GM12878 (cell line): ENCODE results near the gene SOX5. TPM values are rescaled to one million over a fixed set of nuclear protein-coding genes. Genes with fewer than 3 reads are reported as not detected.

Source experiments
- ATAC-seq: fragments of 200-7000 bp; cut with Tn5 transposase; 3 replicates; pipeline ENCODE4 v1.9.1; 2020; ENCODE audit warnings: mild to moderate bottlenecking, moderate library complexity
- BruUV-seq: library from RNA; stranded (reverse); fragments of 400-500 nt; replicated peaks from 2 replicates; lab custom pipeline; 2021; lab: Mats Ljungman, UMichigan
- CTCF ChIA-PET: fragments of 300-600 bp; sonication (Branson Sonifier 250); formaldehyde crosslinking; extraction: SDS; loops from one replicate; lab custom pipeline; 2021; ENCODE audit warnings: inconsistent platforms; lab: Yijun Ruan, JAX
- POLR2A ChIA-PET: fragments of 350-600 bp; formaldehyde crosslinking; extraction: SDS; loops from one replicate; lab custom pipeline; 2021; ENCODE audit warnings: inconsistent platforms; lab: Charles Lee
- RAD21 ChIA-PET: fragments of 300-600 bp; sonication (Branson Sonifier 250); formaldehyde crosslinking; loops from one replicate; lab custom pipeline; 2023; ENCODE audit warnings: antibody characterized with exemption; ENCODE audit not compliant: unreplicated experiment; lab: Charles Lee
- SMC1A ChIA-PET: fragments of 300-600 bp; sonication (Branson Sonifier 250); formaldehyde crosslinking; loops from one replicate; lab custom pipeline; 2023; ENCODE audit not compliant: unreplicated experiment, uncharacterized antibody; lab: Charles Lee
- DNase-seq: peaks from one replicate; pipeline ENCODE4 v3.0.0-alpha.2; 2011; ENCODE audit warnings: low read depth, low spot score
- FAIRE-seq: peaks from 3 replicates; lab custom pipeline; 2011; peaks lifted over from hg19 to GRCh38; lab: Jason Lieb, UNC
- H2AFZ ChIP-seq: 2 replicates; pipeline ENCODE4 v1.6.0; 2011; ENCODE audit warnings: low read depth, low read length, control low read depth; ENCODE audit not compliant: control insufficient read depth
- H3K27ac ChIP-seq: 2 replicates; pipeline ENCODE4 v1.5.1; 2011; ENCODE audit warnings: control low read depth; ENCODE audit not compliant: control insufficient read depth, insufficient read depth
- H3K27me3 ChIP-seq, 2 experiments: replicated peaks in 1 of 2; 2 replicates each; pipeline versions ENCODE4 v1.6.0 to v1.6.1; 2011; ENCODE audit warnings: low read length in 1 of 2; ENCODE audit not compliant: control insufficient read depth in 2 of 2, insufficient read depth in 2 of 2
- H3K36me3 ChIP-seq, 2 experiments: 2 replicates each; pipeline ENCODE4 v1.5.1; 2011; ENCODE audit warnings: low read length in 1 of 2; ENCODE audit not compliant: control insufficient read depth in 2 of 2, insufficient read depth in 2 of 2
- H3K4me1 ChIP-seq: 2 replicates; pipeline ENCODE4 v1.6.1; 2011; ENCODE audit warnings: mild to moderate bottlenecking, low read length, moderate library complexity, mixed read lengths; ENCODE audit not compliant: control insufficient read depth, insufficient read depth
- H3K4me2 ChIP-seq: 2 replicates; pipeline ENCODE4 v1.6.0; 2011; ENCODE audit warnings: control low read depth; ENCODE audit not compliant: control insufficient read depth, insufficient read depth
- H3K4me3 ChIP-seq: fragments of 200-600 bp; sonication (generic); 2 replicates; pipeline ENCODE4 v1.5.1; 2016
- H3K79me2 ChIP-seq: 2 replicates; pipeline ENCODE4 v1.6.0; 2011; ENCODE audit warnings: low read length; ENCODE audit not compliant: control insufficient read depth, insufficient read depth
- H3K9ac ChIP-seq: 2 replicates; pipeline ENCODE4 v1.8.0; 2011; ENCODE audit warnings: low read length, control low read depth, mixed read lengths; ENCODE audit not compliant: control insufficient read depth, insufficient read depth
- H3K9me3 ChIP-seq: replicated peaks from 3 replicates; pipeline ENCODE4 v1.5.1; 2011; ENCODE audit warnings: mild to moderate bottlenecking, low read length; ENCODE audit not compliant: control insufficient read depth, insufficient read depth
- H4K20me1 ChIP-seq: 2 replicates; pipeline ENCODE4 v1.6.0; 2011; ENCODE audit not compliant: control insufficient read depth, insufficient read depth
- BMI1 ChIP-seq: fragments of 450-650 bp; IDR thresholded peaks from 2 replicates; pipeline ENCODE4 v1.6.1; 2016; ENCODE audit warnings: mild to moderate bottlenecking, moderate library complexity, borderline replicate concordance
- CEBPB ChIP-seq, 2 experiments: fragments of 150-350 bp in 1 of 2; IDR thresholded peaks; 2 replicates each; pipeline ENCODE4 v1.6.1; 2012 to 2014; ENCODE audit warnings: low read depth in 2 of 2, low read length in 2 of 2, borderline replicate concordance in 1 of 2, inconsistent platforms in 1 of 2
- LARP7 ChIP-seq: fragments of 450-650 bp; IDR thresholded peaks from 2 replicates; pipeline ENCODE4 v1.6.1; 2017; ENCODE audit warnings: mild to moderate bottlenecking
- MEF2A ChIP-seq: IDR thresholded peaks from 2 replicates; pipeline ENCODE4 v1.6.1; 2011; ENCODE audit warnings: low read depth, mild to moderate bottlenecking, low read length, moderate library complexity; ENCODE audit not compliant: insufficient read depth
- NFYA ChIP-seq: IDR thresholded peaks from 2 replicates; pipeline ENCODE4 v1.6.1; 2011; ENCODE audit warnings: low read depth, mild to moderate bottlenecking, low read length, improper control_type of control experiment, borderline replicate concordance
- PAX5 ChIP-seq: IDR thresholded peaks from 2 replicates; pipeline ENCODE4 v1.6.1; 2011; ENCODE audit warnings: low read depth, low read length, borderline replicate concordance
- RFX5 ChIP-seq: IDR thresholded peaks from 2 replicates; pipeline ENCODE4 v1.6.1; 2011; ENCODE audit warnings: low read depth, low read length, improper control_type of control experiment
- SUZ12 ChIP-seq: fragments of 200-600 bp; sonication (generic); IDR thresholded peaks from one replicate; pipeline ENCODE4 v1.6.1; 2018; ENCODE audit warnings: antibody characterized with exemption, mild to moderate bottlenecking; ENCODE audit not compliant: unreplicated experiment
- TARDBP ChIP-seq: IDR thresholded peaks from 2 replicates; pipeline ENCODE4 v1.6.1; 2016; ENCODE audit warnings: borderline replicate concordance
- WGBS: methylation state at CpG from one replicate; pipeline ENCODE4 v1.1.6; 2016; ENCODE audit warnings: low lambda C conversion rate; ENCODE audit not compliant: insufficient replicate concordance, insufficient coverage; ENCODE audit errors: missing lambda C conversion rate; 5-methylcytosine and 5-hydroxymethylcytosine counted together
- in situ Hi-C: fragments of 300-500 bp; cut with MboI; formaldehyde crosslinking; loops from 9 replicates; pipeline ENCODE4 v1.14.3; 2018; ENCODE audit warnings: mixed read lengths
- intact Hi-C: fragments of 100-400 bp; cut with micrococcal nuclease; formaldehyde crosslinking; loops from one replicate; pipeline ENCODE4 v1.14.2; 2022; ENCODE audit not compliant: unreplicated experiment
- polyA plus RNA-seq, 11 experiments: library from polyadenylated mRNA; depleted of rRNA in 4 of 11; unstranded in 6 of 11; stranded (reverse) in 5 of 11; fragments of >200 nt; fragmentation: Nextera tagmentation in 4 of 11; fragmentation: Illumina TruSeq in 1 of 11; extraction: Ambion mirVana in 4 of 11; extraction: Trizol in 1 of 11; gene quantifications; 1 replicate in 1 of 11; 2 replicates in 10 of 11; pipeline versions ENCODE4 v1.2.1 to v1.2.3, GENCODE V29; 2011 to 2016; ENCODE audit warnings: inconsistent platforms in 2 of 11, missing spikeins in 2 of 11, low read depth in 1 of 11
- total RNA-seq, 4 experiments: library from RNA; depleted of rRNA in 3 of 4; stranded (reverse); fragments of >200 nt in 3 of 4; fragmentation: Illumina TruSeq in 1 of 4; extraction: Trizol in 1 of 4; gene quantifications; 2 replicates each; pipeline versions ENCODE4 v1.2.1 to v1.2.3, GENCODE V29; 2013 to 2021
- TF ChIP-seq, protein P1 (sequence below): IDR thresholded peaks from 2 replicates; pipeline ENCODE4 v1.6.1; 2012; ENCODE audit warnings: low read depth, low read length, improper control_type of control experiment
- TF ChIP-seq, protein P2 (sequence below): fragments of 450-650 bp; IDR thresholded peaks from 2 replicates; pipeline ENCODE4 v1.6.1; 2014; ENCODE audit warnings: mild to moderate bottlenecking
- TF ChIP-seq, protein P3 (sequence below): fragments of 450-650 bp; IDR thresholded peaks from 2 replicates; pipeline ENCODE4 v1.6.1; 2017; ENCODE audit warnings: mild to moderate bottlenecking, moderate library complexity

Gene SOX5
- total and polyA plus RNA-seq, 10 of the 15 experiments (the other 5 are each of a cell fraction or from before 2014, with no cell fraction given) = 0.08 to 1.0 (median 0.24) TPM

DNA sequence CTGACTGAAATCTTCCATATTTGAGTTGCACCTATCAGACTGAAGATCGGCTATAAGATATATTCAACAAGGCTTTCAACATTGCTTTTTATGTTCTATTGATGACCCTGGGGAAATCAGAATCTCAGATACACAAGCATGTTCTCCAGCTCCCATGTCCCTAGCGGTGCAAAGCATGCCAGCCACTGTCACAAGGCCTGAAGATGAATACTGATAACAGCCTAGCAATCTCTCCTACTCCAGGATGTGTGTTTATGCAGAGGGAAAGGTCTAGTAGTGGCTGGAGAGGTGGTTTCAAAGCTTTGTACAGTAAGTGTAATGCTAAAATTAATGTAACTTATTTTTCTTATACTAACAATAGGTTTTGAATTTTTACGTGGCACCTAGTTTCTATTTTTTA, 64.6 kb downstream of the SOX5 start (continued):
- TF ChIP-seq NFYA (no peak), BMI1 (no peak)

DNA sequence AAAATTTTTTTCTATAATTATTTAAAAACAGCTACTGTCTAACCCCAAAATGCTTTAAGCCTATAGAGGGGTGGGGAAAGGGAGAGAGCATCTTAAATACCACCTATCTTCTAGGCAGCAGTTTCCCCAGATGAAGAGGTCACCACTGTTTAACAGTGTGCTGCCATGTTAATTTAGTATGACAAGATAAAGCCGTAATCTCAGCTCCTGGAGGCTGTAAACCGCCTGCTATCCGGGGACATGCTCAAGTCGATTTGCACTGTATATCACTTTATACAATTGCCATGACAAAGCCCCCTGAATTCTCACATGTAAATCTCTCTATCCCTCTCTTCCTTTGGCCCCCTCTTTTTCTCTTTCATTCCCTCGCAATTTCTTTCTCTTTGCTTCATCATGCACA, 68.5 kb downstream of the SOX5 start:
- H4K20me1 ChIP-seq = no peaks in the 10 kb centered on the region
- no peaks in the 10 kb centered on the region for H3K27me3 ChIP-seq
- no TSS peak for BruUV-seq
- no peaks in the 10 kb centered on the region for H3K9me3 ChIP-seq
- no peaks in the 10 kb centered on the region for H3K79me2 ChIP-seq
- DNase-seq = no peak
- no peaks in the 10 kb centered on the region for H3K4me1 ChIP-seq
- no peak for ATAC-seq
- no peak overlapping the region for H3K9ac ChIP-seq
- in situ Hi-C loops (no loop called here), intact Hi-C loops (no loop called here)
- POLR2A ChIA-PET = no interaction called here
- H3K27ac ChIP-seq = no peak overlapping the region
- RAD21 ChIA-PET = no interaction called here
- no peaks in the 10 kb centered on the region for H3K36me3 ChIP-seq
- no peak overlapping the region for H3K4me2 ChIP-seq
- 57% methylated on average over 5 of the region's 5 CpGs for WGBS
- CTCF ChIA-PET = interaction anchor here (0.7 kb wide), 1 partner anchor 20 kb away, joined by 3 read pairs; no protein-coding TSS in a partner anchor
- TF ChIP-seq, protein P1, sequence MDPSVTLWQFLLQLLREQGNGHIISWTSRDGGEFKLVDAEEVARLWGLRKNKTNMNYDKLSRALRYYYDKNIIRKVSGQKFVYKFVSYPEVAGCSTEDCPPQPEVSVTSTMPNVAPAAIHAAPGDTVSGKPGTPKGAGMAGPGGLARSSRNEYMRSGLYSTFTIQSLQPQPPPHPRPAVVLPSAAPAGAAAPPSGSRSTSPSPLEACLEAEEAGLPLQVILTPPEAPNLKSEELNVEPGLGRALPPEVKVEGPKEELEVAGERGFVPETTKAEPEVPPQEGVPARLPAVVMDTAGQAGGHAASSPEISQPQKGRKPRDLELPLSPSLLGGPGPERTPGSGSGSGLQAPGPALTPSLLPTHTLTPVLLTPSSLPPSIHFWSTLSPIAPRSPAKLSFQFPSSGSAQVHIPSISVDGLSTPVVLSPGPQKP = no peak
- TF ChIP-seq MEF2A (no peak), LARP7 (no peak), RFX5 (no peak), PAX5 (no peak), SUZ12 (no peak), TARDBP (no peak), CEBPB (IDR thresholded peaks at IDR 0.05; ENCODE audit: borderline replicate concordance in 1 of 2, low read depth in 2 of 2, low read length in 2 of 2) (no peak)
- TF ChIP-seq, protein P2, sequence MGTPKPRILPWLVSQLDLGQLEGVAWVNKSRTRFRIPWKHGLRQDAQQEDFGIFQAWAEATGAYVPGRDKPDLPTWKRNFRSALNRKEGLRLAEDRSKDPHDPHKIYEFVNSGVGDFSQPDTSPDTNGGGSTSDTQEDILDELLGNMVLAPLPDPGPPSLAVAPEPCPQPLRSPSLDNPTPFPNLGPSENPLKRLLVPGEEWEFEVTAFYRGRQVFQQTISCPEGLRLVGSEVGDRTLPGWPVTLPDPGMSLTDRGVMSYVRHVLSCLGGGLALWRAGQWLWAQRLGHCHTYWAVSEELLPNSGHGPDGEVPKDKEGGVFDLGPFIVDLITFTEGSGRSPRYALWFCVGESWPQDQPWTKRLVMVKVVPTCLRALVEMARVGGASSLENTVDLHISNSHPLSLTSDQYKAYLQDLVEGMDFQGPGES = no peak
- TF ChIP-seq, protein P3, sequence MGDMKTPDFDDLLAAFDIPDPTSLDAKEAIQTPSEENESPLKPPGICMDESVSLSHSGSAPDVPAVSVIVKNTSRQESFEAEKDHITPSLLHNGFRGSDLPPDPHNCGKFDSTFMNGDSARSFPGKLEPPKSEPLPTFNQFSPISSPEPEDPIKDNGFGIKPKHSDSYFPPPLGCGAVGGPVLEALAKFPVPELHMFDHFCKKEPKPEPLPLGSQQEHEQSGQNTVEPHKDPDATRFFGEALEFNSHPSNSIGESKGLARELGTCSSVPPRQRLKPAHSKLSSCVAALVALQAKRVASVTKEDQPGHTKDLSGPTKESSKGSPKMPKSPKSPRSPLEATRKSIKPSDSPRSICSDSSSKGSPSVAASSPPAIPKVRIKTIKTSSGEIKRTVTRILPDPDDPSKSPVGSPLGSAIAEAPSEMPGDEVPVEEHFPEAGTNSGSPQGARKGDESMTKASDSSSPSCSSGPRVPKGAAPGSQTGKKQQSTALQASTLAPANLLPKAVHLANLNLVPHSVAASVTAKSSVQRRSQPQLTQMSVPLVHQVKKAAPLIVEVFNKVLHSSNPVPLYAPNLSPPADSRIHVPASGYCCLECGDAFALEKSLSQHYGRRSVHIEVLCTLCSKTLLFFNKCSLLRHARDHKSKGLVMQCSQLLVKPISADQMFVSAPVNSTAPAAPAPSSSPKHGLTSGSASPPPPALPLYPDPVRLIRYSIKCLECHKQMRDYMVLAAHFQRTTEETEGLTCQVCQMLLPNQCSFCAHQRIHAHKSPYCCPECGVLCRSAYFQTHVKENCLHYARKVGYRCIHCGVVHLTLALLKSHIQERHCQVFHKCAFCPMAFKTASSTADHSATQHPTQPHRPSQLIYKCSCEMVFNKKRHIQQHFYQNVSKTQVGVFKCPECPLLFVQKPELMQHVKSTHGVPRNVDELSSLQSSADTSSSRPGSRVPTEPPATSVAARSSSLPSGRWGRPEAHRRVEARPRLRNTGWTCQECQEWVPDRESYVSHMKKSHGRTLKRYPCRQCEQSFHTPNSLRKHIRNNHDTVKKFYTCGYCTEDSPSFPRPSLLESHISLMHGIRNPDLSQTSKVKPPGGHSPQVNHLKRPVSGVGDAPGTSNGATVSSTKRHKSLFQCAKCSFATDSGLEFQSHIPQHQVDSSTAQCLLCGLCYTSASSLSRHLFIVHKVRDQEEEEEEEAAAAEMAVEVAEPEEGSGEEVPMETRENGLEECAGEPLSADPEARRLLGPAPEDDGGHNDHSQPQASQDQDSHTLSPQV = no peak
- SMC1A ChIA-PET = no interaction called here
- H2AFZ ChIP-seq = no peak overlapping the region
- no peak for FAIRE-seq
- no peak overlapping the region for H3K4me3 ChIP-seq
